CD14-positive monocyte (primary cell): Measurements from ENCODE around the gene SDK1. TPM values are rescaled to one million over a fixed set of nuclear protein-coding genes. Genes with fewer than 3 reads are reported as not detected.

Experiments used
- DNase-seq, 3 donors: peaks; one replicate each; pipeline ENCODE4 v3.0.0-alpha.2; 2011 to 2022
- H2AFZ ChIP-seq: 2 replicates; pipeline ENCODE4 v1.6.0; 2012; ENCODE audit warnings: mild to moderate bottlenecking, low read depth, low read length, inconsistent platforms; ENCODE audit not compliant: insufficient read depth, poor library complexity, severe bottlenecking
- H3K27ac ChIP-seq, 2 donors: 1 replicate in 1 of 2; 2 replicates in 1 of 2; pipeline ENCODE4 v1.5.1; 2012 to 2013; ENCODE audit warnings: low read length in 2 of 2, control low read depth in 1 of 2, inconsistent platforms in 1 of 2, low read depth in 1 of 2, mild to moderate bottlenecking in 1 of 2
- H3K27me3 ChIP-seq, 2 donors: one replicate each; pipeline versions ENCODE4 v1.6.0 to v1.6.1; 2011 to 2013; ENCODE audit warnings: low read length in 2 of 2; ENCODE audit not compliant: control insufficient read depth in 2 of 2, insufficient read depth in 2 of 2
- H3K36me3 ChIP-seq, 2 donors: replicated peaks in 1 of 2; 1 replicate in 1 of 2; 2 replicates in 1 of 2; pipeline versions ENCODE4 v1.5.1 to v1.6.1; 2012 to 2013; ENCODE audit warnings: low read length in 2 of 2, control low read depth in 1 of 2, inconsistent platforms in 1 of 2, mild to moderate bottlenecking in 1 of 2; ENCODE audit not compliant: insufficient read depth in 2 of 2, control insufficient read depth in 1 of 2
- H3K4me1 ChIP-seq, 2 donors: 1 replicate in 1 of 2; 2 replicates in 1 of 2; pipeline versions ENCODE4 v1.5.1 to v1.6.1; 2012 to 2013; ENCODE audit warnings: low read length in 2 of 2, control low read depth in 1 of 2, inconsistent platforms in 1 of 2, mild to moderate bottlenecking in 1 of 2, moderate library complexity in 1 of 2; ENCODE audit not compliant: insufficient read depth in 2 of 2, control insufficient read depth in 1 of 2
- H3K4me2 ChIP-seq: replicated peaks from 2 replicates; pipeline ENCODE3; 2012; ENCODE audit warnings: low read length, moderate library complexity, mild to moderate bottlenecking; ENCODE audit not compliant: poor library complexity, severe bottlenecking; ENCODE audit errors: extremely low read depth
- H3K4me3 ChIP-seq, 3 experiments: fragments of 200-600 bp in 1 of 3; sonication (generic) in 1 of 3; replicated peaks in 1 of 3; 1 replicate in 2 of 3; 2 replicates in 1 of 3; pipeline ENCODE4 v1.5.1; 2011 to 2013; ENCODE audit warnings: low read length in 3 of 3, mild to moderate bottlenecking in 3 of 3, control low read depth in 2 of 3, low read depth in 2 of 3, inconsistent platforms in 1 of 3, moderate library complexity in 1 of 3
- H3K79me2 ChIP-seq: 2 replicates; pipeline ENCODE4 v1.6.0; 2012; ENCODE audit warnings: mild to moderate bottlenecking, control low read depth, inconsistent platforms, low read length, moderate library complexity; ENCODE audit not compliant: insufficient read depth
- H3K9ac ChIP-seq: 2 replicates; pipeline ENCODE4 v1.6.0; 2017; ENCODE audit warnings: low read length, mild to moderate bottlenecking; ENCODE audit not compliant: insufficient read depth, poor library complexity, severe bottlenecking
- H3K9me3 ChIP-seq, 2 donors: replicated peaks in 1 of 2; 1 replicate in 1 of 2; 2 replicates in 1 of 2; pipeline versions ENCODE4 v1.5.1 to v1.6.1; 2012 to 2013; ENCODE audit warnings: low read length in 2 of 2, control low read depth in 1 of 2; ENCODE audit not compliant: control insufficient read depth in 1 of 2, insufficient read depth in 1 of 2
- H4K20me1 ChIP-seq: 2 replicates; pipeline ENCODE4 v1.6.0; 2012; ENCODE audit warnings: mild to moderate bottlenecking, low read length, control low read depth, moderate library complexity; ENCODE audit not compliant: insufficient read depth
- H3K27ac Mint-ChIP-seq, 7 donors: one replicate each; pipeline ENCODE4 v1.8.0; 2020; ENCODE audit warnings: mild to moderate bottlenecking in 7 of 7, mixed read lengths in 7 of 7, moderate library complexity in 6 of 7, inconsistent platforms in 2 of 7
- H3K27me3 Mint-ChIP-seq, 3 donors: one replicate each; pipeline ENCODE4 v1.8.0; 2021 to 2022; ENCODE audit warnings: low read depth in 3 of 3, mild to moderate bottlenecking in 3 of 3, mixed read lengths in 3 of 3, moderate library complexity in 3 of 3, inconsistent platforms in 1 of 3
- H3K36me3 Mint-ChIP-seq, 2 donors: one replicate each; pipeline ENCODE4 v1.8.0; 2020; ENCODE audit warnings: mixed read lengths in 2 of 2, inconsistent platforms in 1 of 2, mild to moderate bottlenecking in 1 of 2
- H3K4me1 Mint-ChIP-seq: one replicate; pipeline ENCODE4 v1.8.0; 2020; ENCODE audit warnings: mild to moderate bottlenecking, mixed read lengths
- H3K4me3 Mint-ChIP-seq, 2 donors: one replicate each; pipeline ENCODE4 v1.8.0; 2020; ENCODE audit warnings: mild to moderate bottlenecking in 2 of 2, mixed read lengths in 2 of 2, moderate library complexity in 1 of 2
- H3K9me3 Mint-ChIP-seq, 7 donors: one replicate each; pipeline ENCODE4 v1.8.0; 2020 to 2022; ENCODE audit warnings: mixed read lengths in 7 of 7, mild to moderate bottlenecking in 6 of 7, moderate library complexity in 6 of 7, inconsistent platforms in 2 of 7
- WGBS: methylation state at CpG from one replicate; pipeline ENCODE4 v1.1.5; 2013; ENCODE audit warnings: missing lambda C conversion rate; ENCODE audit not compliant: insufficient coverage; 5-methylcytosine and 5-hydroxymethylcytosine counted together
- intact Hi-C, 2 donors: fragments of 100-400 bp; cut with micrococcal nuclease; formaldehyde crosslinking; loops; one replicate each; pipeline versions ENCODE4 v1.15.0 to v1.15.1; 2023
- polyA plus RNA-seq, 3 donors: library from polyadenylated mRNA; depleted of rRNA in 1 of 3; unstranded in 2 of 3; stranded (reverse) in 1 of 3; fragments of 300-500 nt in 2 of 3; fragments of >200 nt in 1 of 3; fragmentation: Illumina TruSeq in 2 of 3; gene quantifications; 1 replicate in 2 of 3; 2 replicates in 1 of 3; pipeline ENCODE4 v1.2.3, GENCODE V29; 2012 to 2021
- TF ChIP-seq, protein P1 (sequence below): fragments of 200-600 bp; IDR thresholded peaks from one replicate; pipeline ENCODE4 v1.8.0; 2022; ENCODE audit warnings: antibody characterized with exemption, mild to moderate bottlenecking

Gene SDK1
- polyA plus RNA-seq, 3 donors = 0.01 TPM; not detected in 2

- Histone ChIP-seq H3K36me3 (no peaks in the 10 kb centered on the region), H4K20me1 (no peaks in the 10 kb centered on the region), H3K9ac (no peak overlapping the region), H3K4me3 (no peak overlapping the region), H3K9me3 (no peaks in the 10 kb centered on the region), H2AFZ (no peak overlapping the region), H3K4me1 (no peaks in the 10 kb centered on the region), H3K27me3 (no peaks in the 10 kb centered on the region), H3K79me2 (no peaks in the 10 kb centered on the region), H3K4me2 (no peak overlapping the region), H3K27ac (no peak overlapping the region)
- Mint-ChIP-seq H3K4me1 (no peaks in the 10 kb centered on the region), H3K36me3 (no peaks in the 10 kb centered on the region), H3K27me3 (peaks cover 2 to 7% (median 3%) of the 10 kb centered on the region in 3 donors), H3K9me3 (peaks cover 0 to 13% (median 5%) of the 10 kb centered on the region in 7 donors), H3K27ac (peak overlapping the region in 1 of 7 donors; percentile 19), H3K4me3 (no peak overlapping the region)
- TF ChIP-seq, protein P1, sequence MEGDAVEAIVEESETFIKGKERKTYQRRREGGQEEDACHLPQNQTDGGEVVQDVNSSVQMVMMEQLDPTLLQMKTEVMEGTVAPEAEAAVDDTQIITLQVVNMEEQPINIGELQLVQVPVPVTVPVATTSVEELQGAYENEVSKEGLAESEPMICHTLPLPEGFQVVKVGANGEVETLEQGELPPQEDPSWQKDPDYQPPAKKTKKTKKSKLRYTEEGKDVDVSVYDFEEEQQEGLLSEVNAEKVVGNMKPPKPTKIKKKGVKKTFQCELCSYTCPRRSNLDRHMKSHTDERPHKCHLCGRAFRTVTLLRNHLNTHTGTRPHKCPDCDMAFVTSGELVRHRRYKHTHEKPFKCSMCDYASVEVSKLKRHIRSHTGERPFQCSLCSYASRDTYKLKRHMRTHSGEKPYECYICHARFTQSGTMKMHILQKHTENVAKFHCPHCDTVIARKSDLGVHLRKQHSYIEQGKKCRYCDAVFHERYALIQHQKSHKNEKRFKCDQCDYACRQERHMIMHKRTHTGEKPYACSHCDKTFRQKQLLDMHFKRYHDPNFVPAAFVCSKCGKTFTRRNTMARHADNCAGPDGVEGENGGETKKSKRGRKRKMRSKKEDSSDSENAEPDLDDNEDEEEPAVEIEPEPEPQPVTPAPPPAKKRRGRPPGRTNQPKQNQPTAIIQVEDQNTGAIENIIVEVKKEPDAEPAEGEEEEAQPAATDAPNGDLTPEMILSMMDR = no peak
- no CpG with 5 or more reads among the region's 3 CpGs for WGBS
- intact Hi-C loops = no loop called here
- no peak for DNase-seq
These were observed 20.7 kb downstream of the SDK1 start for GRCh38 chr7:3321745-3322144.

GRCh38 chr7:3326246-3326645 lies 25.2 kb downstream of the SDK1 start:
- Histone ChIP-seq H3K9me3 (no peaks in the 10 kb centered on the region), H4K20me1 (no peaks in the 10 kb centered on the region), H3K36me3 (no peaks in the 10 kb centered on the region), H3K4me3 (no peak overlapping the region), H2AFZ (no peak overlapping the region), H3K4me1 (no peaks in the 10 kb centered on the region), H3K9ac (no peak overlapping the region), H3K4me2 (no peak overlapping the region), H3K79me2 (no peaks in the 10 kb centered on the region), H3K27ac (no peak overlapping the region), H3K27me3 (no peaks in the 10 kb centered on the region)
- no peak for DNase-seq
- TF ChIP-seq, protein P1 = no peak
- no peaks in the 10 kb centered on the region for H3K4me1 Mint-ChIP-seq
- peaks cover 2 to 11% (median 5%) of the 10 kb centered on the region in 7 donors for H3K9me3 Mint-ChIP-seq
- H3K4me3 Mint-ChIP-seq = no peak overlapping the region
- H3K36me3 Mint-ChIP-seq = no peaks in the 10 kb centered on the region
- peaks cover 2 to 12% (median 6%) of the 10 kb centered on the region in 3 donors for H3K27me3 Mint-ChIP-seq
- intact Hi-C loops = no loop called here
- WGBS = no CpG with 5 or more reads among the region's 1 CpG
- no peak overlapping the region for H3K27ac Mint-ChIP-seq
